IMR-90 (cell line): Measurements from ENCODE around the gene DNAJC5G. TPM values are rescaled to one million over a fixed set of nuclear protein-coding genes. Genes with fewer than 3 reads are reported as not detected.

ENCODE experiments used
- ATAC-seq: fragments of 200-7000 bp; cut with Tn5 transposase; 2 replicates; pipeline ENCODE4 v1.9.1; 2020; ENCODE audit warnings: low read depth, mild to moderate bottlenecking, moderate library complexity
- BruUV-seq: library from RNA; stranded (reverse); fragments of 400-500 nt; replicated peaks from 2 replicates; lab custom pipeline; 2021; lab: Mats Ljungman, UMichigan
- CTCF ChIA-PET: fragments of 300-600 bp; formaldehyde crosslinking; extraction: SDS; loops from one replicate; lab custom pipeline; 2021; ENCODE audit warnings: antibody characterized with exemption; lab: Yijun Ruan, JAX
- POLR2A ChIA-PET: fragments of 300-600 bp; sonication (Branson Sonifier 250); formaldehyde crosslinking; loops from one replicate; lab custom pipeline; 2022; ENCODE audit warnings: antibody characterized with exemption; ENCODE audit not compliant: unreplicated experiment; lab: Charles Lee
- DNase-seq: peaks from one replicate; pipeline ENCODE4 v3.0.0; 2013
- H2AFZ ChIP-seq: replicated peaks from 2 replicates; pipeline ENCODE3; 2013; ENCODE audit warnings: low read length, mild to moderate bottlenecking; ENCODE audit not compliant: poor library complexity
- H2AK5ac ChIP-seq: 2 replicates; pipeline ENCODE4 v1.6.1; 2013; ENCODE audit warnings: low read depth, low read length, inconsistent platforms
- H2AK9ac ChIP-seq: replicated peaks from 2 replicates; pipeline ENCODE3; 2013; ENCODE audit warnings: mild to moderate bottlenecking, low read depth, low read length, moderate library complexity; ENCODE audit not compliant: poor library complexity
- H2BK120ac ChIP-seq: 2 replicates; pipeline ENCODE4 v1.6.1; 2013; ENCODE audit warnings: low read depth, low read length, inconsistent platforms
- H2BK15ac ChIP-seq: 3 replicates; pipeline ENCODE4 v1.6.1; 2013; ENCODE audit warnings: low read depth, low read length, inconsistent platforms
- H2BK20ac ChIP-seq: 2 replicates; pipeline ENCODE4 v1.6.1; 2013; ENCODE audit warnings: low read depth, mild to moderate bottlenecking, inconsistent platforms, low read length, moderate library complexity
- H2BK5ac ChIP-seq: 2 replicates; pipeline ENCODE4 v1.6.1; 2013; ENCODE audit warnings: mild to moderate bottlenecking, low read depth, low read length, inconsistent platforms; ENCODE audit not compliant: poor library complexity, severe bottlenecking
- H3K14ac ChIP-seq: replicated peaks from 2 replicates; pipeline ENCODE4 v1.6.1; 2013; ENCODE audit warnings: low read depth, low read length, inconsistent platforms
- H3K18ac ChIP-seq: 2 replicates; pipeline ENCODE4 v1.6.1; 2013; ENCODE audit warnings: low read depth, low read length, control low read depth
- H3K23ac ChIP-seq: 2 replicates; pipeline ENCODE4 v1.6.1; 2013; ENCODE audit warnings: low read depth, low read length, inconsistent platforms
- H3K27ac ChIP-seq: 2 replicates; pipeline ENCODE4 v1.5.1; 2013; ENCODE audit warnings: mild to moderate bottlenecking, control low read depth, low read length; ENCODE audit not compliant: insufficient read depth
- H3K27me3 ChIP-seq: 2 replicates; pipeline ENCODE4 v1.6.1; 2013; ENCODE audit warnings: low read length; ENCODE audit not compliant: control insufficient read depth, insufficient read depth
- H3K36me3 ChIP-seq: 2 replicates; pipeline ENCODE4 v1.6.1; 2013; ENCODE audit warnings: low read length, mixed read lengths; ENCODE audit not compliant: control insufficient read depth, insufficient read depth
- H3K4ac ChIP-seq: 2 replicates; pipeline ENCODE4 v1.6.1; 2013; ENCODE audit warnings: low read depth, low read length, inconsistent platforms
- H3K4me1 ChIP-seq: 2 replicates; pipeline ENCODE4 v1.6.1; 2013; ENCODE audit warnings: low read length, mixed read lengths; ENCODE audit not compliant: control insufficient read depth, insufficient read depth
- H3K4me2 ChIP-seq: 2 replicates; pipeline ENCODE4 v1.6.1; 2013; ENCODE audit warnings: low read depth, mild to moderate bottlenecking, control low read depth, low read length, moderate library complexity
- H3K4me3 ChIP-seq: 2 replicates; pipeline ENCODE4 v1.5.1; 2013; ENCODE audit warnings: low read depth, mild to moderate bottlenecking, control low read depth, low read length, moderate library complexity; ENCODE audit not compliant: insufficient read depth
- H3K56ac ChIP-seq: 2 replicates; pipeline ENCODE4 v1.6.1; 2013; ENCODE audit warnings: low read length, inconsistent platforms; ENCODE audit not compliant: insufficient read depth; ENCODE audit errors: extremely low read depth
- H3K79me1 ChIP-seq, 2 experiments: 2 replicates each; pipeline ENCODE4 v1.6.1; 2013; ENCODE audit warnings: low read length in 2 of 2, inconsistent platforms in 1 of 2, low read depth in 1 of 2
- H3K9ac ChIP-seq: 2 replicates; pipeline ENCODE4 v1.6.1; 2013; ENCODE audit warnings: low read depth, low read length, control low read depth
- H3K9me1 ChIP-seq: 2 replicates; pipeline ENCODE4 v1.6.1; 2013; ENCODE audit warnings: low read length, inconsistent platforms; ENCODE audit not compliant: insufficient read depth
- H3K9me3 ChIP-seq: 2 replicates; pipeline ENCODE4 v1.6.1; 2013; ENCODE audit warnings: low read length; ENCODE audit not compliant: control insufficient read depth, insufficient read depth
- H4K20me1 ChIP-seq: 2 replicates; pipeline ENCODE4 v1.6.1; 2013; ENCODE audit warnings: low read length, inconsistent platforms; ENCODE audit not compliant: insufficient read depth
- H4K5ac ChIP-seq: 2 replicates; pipeline ENCODE4 v1.6.1; 2013; ENCODE audit warnings: mild to moderate bottlenecking, low read depth, low read length, control low read depth
- H4K8ac ChIP-seq, 2 experiments: 2 replicates each; pipeline ENCODE4 v1.6.1; 2013; ENCODE audit warnings: low read depth in 2 of 2, low read length in 2 of 2, control low read depth in 1 of 2, inconsistent platforms in 1 of 2
- H4K91ac ChIP-seq: 2 replicates; pipeline ENCODE4 v1.6.1; 2013; ENCODE audit warnings: low read depth, low read length, inconsistent platforms; ENCODE audit not compliant: insufficient read depth
- CHD1 ChIP-seq: IDR thresholded peaks from 2 replicates; pipeline ENCODE4 v1.6.1; 2012; ENCODE audit warnings: low read depth, low read length, improper control_type of control experiment
- FOS ChIP-seq: fragments of 150-350 bp; IDR thresholded peaks from 2 replicates; pipeline ENCODE4 v1.6.1; 2016; ENCODE audit warnings: low read depth, low read length
- MAFK ChIP-seq: IDR thresholded peaks from 2 replicates; pipeline ENCODE4 v1.6.1; 2012; ENCODE audit warnings: low read depth, low read length, improper control_type of control experiment
- MAZ ChIP-seq: IDR thresholded peaks from 2 replicates; pipeline ENCODE4 v1.6.1; 2012; ENCODE audit warnings: low read depth, mild to moderate bottlenecking, low read length, improper control_type of control experiment, moderate library complexity, borderline replicate concordance
- MXI1 ChIP-seq: IDR thresholded peaks from 2 replicates; pipeline ENCODE4 v1.6.1; 2012; ENCODE audit warnings: low read depth, mild to moderate bottlenecking, low read length, moderate library complexity, borderline replicate concordance
- NFE2L2 ChIP-seq: fragments of 150-350 bp; IDR thresholded peaks from 2 replicates; pipeline ENCODE4 v1.6.1; 2016; ENCODE audit warnings: low read depth, mild to moderate bottlenecking, low read length
- POLR2A ChIP-seq: IDR thresholded peaks from 2 replicates; pipeline ENCODE4 v1.6.1; 2012; ENCODE audit warnings: mild to moderate bottlenecking, low read depth, low read length
- RAD21 ChIP-seq: IDR thresholded peaks from 2 replicates; pipeline ENCODE4 v1.6.1; 2012; ENCODE audit warnings: low read length, improper control_type of control experiment
- RCOR1 ChIP-seq: IDR thresholded peaks from 2 replicates; pipeline ENCODE4 v1.6.1; 2012; ENCODE audit warnings: mild to moderate bottlenecking, low read length, improper control_type of control experiment; ENCODE audit not compliant: insufficient replicate concordance
- RFX5 ChIP-seq: IDR thresholded peaks from 2 replicates; pipeline ENCODE4 v1.8.0; 2012; ENCODE audit warnings: low read depth, mild to moderate bottlenecking, low read length, moderate library complexity
- SMC3 ChIP-seq: fragments of 150-350 bp; IDR thresholded peaks from 2 replicates; pipeline ENCODE4 v1.6.1; 2016; ENCODE audit warnings: low read depth, mild to moderate bottlenecking, antibody characterized with exemption, low read length, moderate library complexity
- WGBS, 2 experiments: methylation state at CpG; one replicate each; pipeline versions ENCODE4 v1.1.5 to v1.1.7; 2013; ENCODE audit warnings: missing lambda C conversion rate in 2 of 2; ENCODE audit not compliant: insufficient read length in 1 of 2; ENCODE audit errors: extremely low coverage in 2 of 2; 5-methylcytosine and 5-hydroxymethylcytosine counted together
- dilution Hi-C: fragments of 300-500 bp; cut with HindIII; formaldehyde crosslinking; loops from one replicate; pipeline ENCODE4 v1.14.3; 2018; ENCODE audit warnings: low sequenced_read_pairs; ENCODE audit not compliant: unreplicated experiment
- in situ Hi-C: fragments of 300-500 bp; cut with MboI; formaldehyde crosslinking; loops from 3 replicates; pipeline ENCODE4 v1.14.3; 2019; ENCODE audit warnings: low sequenced_read_pairs, inconsistent platforms, mixed read lengths
- intact Hi-C: fragments of 100-400 bp; cut with micrococcal nuclease; formaldehyde crosslinking; loops from 2 replicates; pipeline ENCODE4 v1.10.0; 2022
- polyA plus RNA-seq, 3 experiments: library from polyadenylated mRNA; depleted of rRNA; stranded (reverse); fragments of >200 nt; gene quantifications; 2 replicates each; pipeline ENCODE4 v1.2.3, GENCODE V29; 2012; ENCODE audit warnings: low replicate concordance in 1 of 3
- total RNA-seq: library from RNA; depleted of rRNA; stranded (reverse); fragments of >200 nt; gene quantifications from 2 replicates; pipeline ENCODE4 v1.2.3, GENCODE V29; 2012
- TF ChIP-seq, protein P1 (sequence below): fragments of 150-350 bp; IDR thresholded peaks from 2 replicates; pipeline ENCODE4 v1.6.1; 2017; ENCODE audit warnings: mild to moderate bottlenecking, antibody characterized with exemption, low read length, low read depth
- TF ChIP-seq, protein P2 (sequence below): conservative IDR thresholded peaks from 2 replicates; pipeline ENCODE4 v1.5.1; 2012; ENCODE audit warnings: mild to moderate bottlenecking, low read depth, low read length, improper control_type of control experiment

Gene DNAJC5G
- total and polyA plus RNA-seq, 2 of the 4 experiments (the other 2 are of a cell fraction): not detected

DNA sequence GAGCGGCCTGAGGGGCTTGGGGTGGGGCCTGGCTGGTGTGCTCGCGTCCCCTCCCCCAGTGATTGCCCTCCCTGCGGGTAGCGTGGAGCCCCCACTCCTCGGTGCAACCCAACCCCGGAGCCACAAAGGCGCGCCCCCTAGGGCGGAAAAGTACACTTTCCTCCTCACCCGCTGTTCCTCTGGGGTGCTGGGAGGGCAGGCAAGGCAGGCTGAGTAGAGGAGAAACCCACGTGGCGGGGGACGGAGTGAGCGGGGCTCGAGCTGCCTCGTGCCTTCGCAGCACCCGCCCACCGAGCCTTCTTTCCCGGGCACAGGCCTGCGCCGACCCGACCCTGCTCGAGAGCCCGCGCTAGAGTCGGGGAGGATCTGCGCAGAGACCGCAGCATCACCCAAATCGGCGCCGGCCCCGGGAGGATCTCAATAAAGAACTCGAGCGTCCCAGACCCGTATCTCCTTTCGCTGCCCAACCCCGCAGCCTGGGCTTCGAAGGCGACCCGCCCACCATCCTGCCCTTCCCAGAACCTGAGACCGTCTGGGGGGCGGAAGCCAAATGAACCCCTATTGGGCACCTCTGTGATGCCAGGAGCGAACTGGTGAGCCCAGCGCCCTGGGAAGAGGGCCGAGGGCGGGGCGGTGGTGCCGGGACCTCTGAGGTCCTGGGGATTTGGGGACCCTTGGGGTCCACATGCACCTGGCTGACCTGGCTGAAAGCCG is 31.5 kb downstream of the DNAJC5G start:
- dilution Hi-C loops: no loop called here
- Histone ChIP-seq H3K4me2 (no peak overlapping the region; the same call in 1 of the 2 replicates), H3K9me1 (no peaks in the 10 kb centered on the region; the same call in 1 of the 2 replicates)

More for the DNA sequence above, 31.5 kb downstream of the DNAJC5G start:
- Histone ChIP-seq H2BK20ac (no peak overlapping the region), H3K56ac (no peak overlapping the region), H3K27ac (no peak overlapping the region), H3K27me3 (peaks cover 41% of the 10 kb centered on the region), H3K4me1 (no peaks in the 10 kb centered on the region; the same call in 1 of the 2 replicates), H3K23ac (no peak overlapping the region), H2AK9ac (no peak overlapping the region), H3K4me3 (no peak overlapping the region), H2BK5ac (no peak overlapping the region), H4K20me1 (peaks cover 10% of the 10 kb centered on the region), H3K79me1 (no peaks in the 10 kb centered on the region), H3K9ac (no peak overlapping the region), H4K91ac (no peak overlapping the region), H2BK120ac (no peak overlapping the region), H4K8ac (no peak overlapping the region), H2BK15ac (no peak overlapping the region), H4K5ac (no peak overlapping the region), H3K9me3 (no peaks in the 10 kb centered on the region; the same call in 1 of the 2 replicates), H3K14ac (no peak overlapping the region), H2AK5ac (no peak overlapping the region), H3K4ac (no peak overlapping the region), H3K18ac (no peak overlapping the region), H2AFZ (peak overlapping the region; percentile 36), H3K36me3 (peaks cover 11% of the 10 kb centered on the region)
- TF ChIP-seq MXI1 (no peak), RAD21 (no peak), MAFK (no peak), POLR2A (no peak), SMC3 (no peak), FOS (no peak), NFE2L2 (no peak), RFX5 (no peak), MAZ (no peak), RCOR1 (no peak), CHD1 (no peak)
- TF ChIP-seq, protein P1, sequence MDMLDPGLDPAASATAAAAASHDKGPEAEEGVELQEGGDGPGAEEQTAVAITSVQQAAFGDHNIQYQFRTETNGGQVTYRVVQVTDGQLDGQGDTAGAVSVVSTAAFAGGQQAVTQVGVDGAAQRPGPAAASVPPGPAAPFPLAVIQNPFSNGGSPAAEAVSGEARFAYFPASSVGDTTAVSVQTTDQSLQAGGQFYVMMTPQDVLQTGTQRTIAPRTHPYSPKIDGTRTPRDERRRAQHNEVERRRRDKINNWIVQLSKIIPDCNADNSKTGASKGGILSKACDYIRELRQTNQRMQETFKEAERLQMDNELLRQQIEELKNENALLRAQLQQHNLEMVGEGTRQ: no peak
- TF ChIP-seq, protein P2, sequence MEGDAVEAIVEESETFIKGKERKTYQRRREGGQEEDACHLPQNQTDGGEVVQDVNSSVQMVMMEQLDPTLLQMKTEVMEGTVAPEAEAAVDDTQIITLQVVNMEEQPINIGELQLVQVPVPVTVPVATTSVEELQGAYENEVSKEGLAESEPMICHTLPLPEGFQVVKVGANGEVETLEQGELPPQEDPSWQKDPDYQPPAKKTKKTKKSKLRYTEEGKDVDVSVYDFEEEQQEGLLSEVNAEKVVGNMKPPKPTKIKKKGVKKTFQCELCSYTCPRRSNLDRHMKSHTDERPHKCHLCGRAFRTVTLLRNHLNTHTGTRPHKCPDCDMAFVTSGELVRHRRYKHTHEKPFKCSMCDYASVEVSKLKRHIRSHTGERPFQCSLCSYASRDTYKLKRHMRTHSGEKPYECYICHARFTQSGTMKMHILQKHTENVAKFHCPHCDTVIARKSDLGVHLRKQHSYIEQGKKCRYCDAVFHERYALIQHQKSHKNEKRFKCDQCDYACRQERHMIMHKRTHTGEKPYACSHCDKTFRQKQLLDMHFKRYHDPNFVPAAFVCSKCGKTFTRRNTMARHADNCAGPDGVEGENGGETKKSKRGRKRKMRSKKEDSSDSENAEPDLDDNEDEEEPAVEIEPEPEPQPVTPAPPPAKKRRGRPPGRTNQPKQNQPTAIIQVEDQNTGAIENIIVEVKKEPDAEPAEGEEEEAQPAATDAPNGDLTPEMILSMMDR: no peak
- 2% methylated on average over 9 of the region's 51 CpGs; no CpG with 5 or more reads in 1 of the 2 experiments for WGBS, 2 experiments
- CTCF ChIA-PET: no interaction called here
- intact Hi-C loops: no loop called here
- in situ Hi-C loops: no loop called here
- no TSS peak for BruUV-seq
- ATAC-seq: peak; percentile 6
- no peak for DNase-seq
- POLR2A ChIA-PET: interaction anchor here (0.6 kb wide), 1 partner anchor 60 kb away, joined by 3 read pairs; no protein-coding TSS in a partner anchor
